Liver (tissue), 9 donors: ENCODE results near the gene HSDL2. TPM values are rescaled to one million over a fixed set of nuclear protein-coding genes. Genes with fewer than 3 reads are reported as not detected.

ENCODE experiments used
- DNase-seq: peaks from one replicate; pipeline ENCODE4 v3.0.0-alpha.2; 2017; ENCODE audit warnings: low spot score
- H3K27ac ChIP-seq, 2 donors: one replicate each; pipeline ENCODE4 v1.7.0; 2013; ENCODE audit warnings: inconsistent platforms in 2 of 2, low read length in 2 of 2, control low read depth in 1 of 2, low read depth in 1 of 2, mild to moderate bottlenecking in 1 of 2
- H3K27me3 ChIP-seq, 4 donors: one replicate each; pipeline versions ENCODE4 v1.6.1 to v1.7.0; 2013; ENCODE audit warnings: low read length in 3 of 4, inconsistent platforms in 1 of 4, mild to moderate bottlenecking in 1 of 4, moderate library complexity in 1 of 4; ENCODE audit not compliant: control insufficient read depth in 4 of 4, insufficient read depth in 4 of 4
- H3K36me3 ChIP-seq, 4 donors: one replicate each; pipeline versions ENCODE4 v1.6.1 to v1.7.0; 2013; ENCODE audit warnings: low read length in 3 of 4, mild to moderate bottlenecking in 3 of 4, low read depth in 1 of 4, moderate library complexity in 1 of 4; ENCODE audit not compliant: control insufficient read depth in 4 of 4, insufficient read depth in 3 of 4
- H3K4me1 ChIP-seq, 4 donors: one replicate each; pipeline versions ENCODE4 v1.6.1 to v1.7.0; 2013; ENCODE audit warnings: low read length in 3 of 4, mild to moderate bottlenecking in 3 of 4, moderate library complexity in 1 of 4; ENCODE audit not compliant: control insufficient read depth in 4 of 4, insufficient read depth in 4 of 4
- H3K4me3 ChIP-seq, 3 donors: one replicate each; pipeline versions ENCODE4 v1.6.1 to v1.7.0; 2013; ENCODE audit warnings: low read length in 3 of 3, control low read depth in 1 of 3, low read depth in 1 of 3, mild to moderate bottlenecking in 1 of 3
- H3K9ac ChIP-seq, 2 donors: one replicate each; pipeline ENCODE4 v1.7.0; 2013; ENCODE audit warnings: low read length in 2 of 2, mild to moderate bottlenecking in 2 of 2, moderate library complexity in 2 of 2, control low read depth in 1 of 2, low read depth in 1 of 2
- H3K9me3 ChIP-seq, 4 donors: one replicate each; pipeline versions ENCODE4 v1.6.1 to v1.7.0; 2013; ENCODE audit warnings: low read length in 3 of 4; ENCODE audit not compliant: control insufficient read depth in 4 of 4
- ATF3 ChIP-seq: IDR thresholded peaks from 2 replicates; pipeline ENCODE4 v1.6.1; 2016; ENCODE audit warnings: antibody characterized with exemption
- EGR1 ChIP-seq, 2 donors: IDR thresholded peaks; 2 replicates each; pipeline ENCODE4 v1.6.1; 2016 to 2018; ENCODE audit warnings: antibody characterized with exemption in 2 of 2, low read depth in 2 of 2
- FOXA1 ChIP-seq: IDR thresholded peaks from 2 replicates; pipeline ENCODE4 v1.6.1; 2016; ENCODE audit warnings: antibody characterized with exemption
- FOXA2 ChIP-seq: IDR thresholded peaks from 2 replicates; pipeline ENCODE4 v1.6.1; 2016; ENCODE audit warnings: antibody characterized with exemption
- GABPA ChIP-seq, 2 donors: IDR thresholded peaks in 1 of 2; conservative IDR thresholded peaks in 1 of 2; 2 replicates each; pipeline ENCODE4 v1.6.1; 2016; ENCODE audit warnings: antibody characterized with exemption in 2 of 2, mild to moderate bottlenecking in 1 of 2, moderate library complexity in 1 of 2
- HNF4A ChIP-seq, 2 donors: conservative IDR thresholded peaks; 2 replicates each; pipeline ENCODE4 v1.6.1; 2016; ENCODE audit warnings: antibody characterized with exemption in 2 of 2, mild to moderate bottlenecking in 2 of 2
- HNF4G ChIP-seq: IDR thresholded peaks from 2 replicates; pipeline ENCODE4 v1.6.1; 2016; ENCODE audit warnings: antibody characterized with exemption
- JUND ChIP-seq, 2 donors: IDR thresholded peaks; 2 replicates each; pipeline ENCODE4 v1.6.1; 2016; ENCODE audit warnings: antibody characterized with exemption in 2 of 2
- NR2F2 ChIP-seq: IDR thresholded peaks from 2 replicates; pipeline ENCODE4 v1.6.1; 2016; ENCODE audit warnings: antibody characterized with exemption
- RAD21 ChIP-seq, 2 donors: IDR thresholded peaks; 2 replicates each; pipeline ENCODE4 v1.6.1; 2016; ENCODE audit warnings: antibody characterized with exemption in 2 of 2, mild to moderate bottlenecking in 2 of 2
- REST ChIP-seq: IDR thresholded peaks from 2 replicates; pipeline ENCODE4 v1.6.1; 2016; ENCODE audit warnings: antibody characterized with exemption, mild to moderate bottlenecking
- RXRA ChIP-seq, 2 donors: IDR thresholded peaks; 2 replicates each; pipeline ENCODE4 v1.6.1; 2017 to 2018; ENCODE audit warnings: antibody characterized with exemption in 2 of 2, mild to moderate bottlenecking in 1 of 2
- SP1 ChIP-seq: IDR thresholded peaks from 2 replicates; pipeline ENCODE4 v1.6.1; 2018; ENCODE audit warnings: antibody characterized with exemption, mild to moderate bottlenecking
- TAF1 ChIP-seq: conservative IDR thresholded peaks from 2 replicates; pipeline ENCODE4 v1.6.1; 2016; ENCODE audit warnings: antibody characterized with exemption, mild to moderate bottlenecking
- YY1 ChIP-seq: IDR thresholded peaks from 2 replicates; pipeline ENCODE4 v1.6.1; 2016; ENCODE audit warnings: antibody characterized with exemption, mild to moderate bottlenecking
- ZBTB33 ChIP-seq: IDR thresholded peaks from 2 replicates; pipeline ENCODE4 v1.6.1; 2016; ENCODE audit warnings: antibody characterized with exemption
- WGBS: extraction: QIAGEN DNeasy Blood & Tissue Kit; methylation state at CpG from one replicate; pipeline ENCODE4 v1.1.7; 2013; 5-methylcytosine and 5-hydroxymethylcytosine counted together
- polyA plus RNA-seq, 2 donors: library from polyadenylated mRNA; stranded (reverse) in 1 of 2; unstranded in 1 of 2; fragments of 200-250 nt in 1 of 2; fragments of >200 nt in 1 of 2; fragmentation: Nextera tagmentation in 1 of 2; extraction: Ambion mirVana in 1 of 2; gene quantifications; one replicate each; pipeline versions ENCODE4 v1.2.1 to v1.2.3, GENCODE V29; 2013 to 2015
- total RNA-seq, 2 donors: library from RNA; depleted of rRNA; stranded (reverse); fragments of >200 nt; gene quantifications; one replicate each; pipeline ENCODE4 v1.2.3, GENCODE V29; 2014
- TF ChIP-seq, protein P1 (sequence below): IDR thresholded peaks from 2 replicates; pipeline ENCODE4 v1.6.1; 2016; ENCODE audit warnings: antibody characterized with exemption
- TF ChIP-seq, protein P2 (sequence below): fragments of 150-350 bp; IDR thresholded peaks from 2 replicates; pipeline ENCODE4 v1.5.1; 2017; ENCODE audit warnings: improper control_type of control experiment, low read depth, low read length; ENCODE audit not compliant: missing input control
- donor health status: healthy.
- donor health status: healthy.
- donor health status: healthy.
- donor health status: healthy.
- donor health status: healthy.

HSDL2 gene
- total and polyA plus RNA-seq, 4 donors = 26.1 to 135 (median 79.6) TPM

DNA sequence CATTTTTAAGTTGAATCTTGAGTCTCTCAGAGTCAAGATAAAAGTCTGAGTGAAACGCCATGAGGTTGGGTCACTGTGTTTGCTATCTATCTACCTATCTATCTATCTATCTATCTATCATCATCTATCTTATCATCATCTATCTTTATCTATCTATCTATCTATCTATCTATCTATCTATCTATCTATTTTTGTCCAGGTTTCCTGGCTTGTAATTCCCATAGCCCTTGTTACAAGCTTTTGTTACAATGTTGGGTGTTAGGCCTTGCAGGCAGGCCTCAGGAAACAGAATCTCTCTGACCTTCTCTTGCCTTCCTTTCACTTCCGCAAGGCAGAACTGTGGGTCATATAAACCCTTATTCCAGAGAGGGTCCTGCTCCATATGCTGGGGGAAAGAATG, 94.1 kb downstream of the HSDL2 start:
- H3K27ac ChIP-seq = no peak overlapping the region
- DNase-seq = no peak
- no peaks in the 10 kb centered on the region for H3K4me1 ChIP-seq
- H3K27me3 ChIP-seq = no peaks in the 10 kb centered on the region
- TF ChIP-seq, protein P1, sequence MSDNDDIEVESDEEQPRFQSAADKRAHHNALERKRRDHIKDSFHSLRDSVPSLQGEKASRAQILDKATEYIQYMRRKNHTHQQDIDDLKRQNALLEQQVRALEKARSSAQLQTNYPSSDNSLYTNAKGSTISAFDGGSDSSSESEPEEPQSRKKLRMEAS = no peak
- 98% methylated on average over 2 of the region's 2 CpGs for WGBS
- H3K9ac ChIP-seq = no peak overlapping the region
- H3K36me3 ChIP-seq = peaks cover under 1 to 32% (median 14%) of the 10 kb centered on the region in 4 donors
- H3K4me3 ChIP-seq = no peak overlapping the region
- H3K9me3 ChIP-seq = peaks cover 0 to 7% (median 5%) of the 10 kb centered on the region in 4 donors

GRCh38 chr9:112475318-112475717, 95.4 kb downstream of the HSDL2 start:
- 99% methylated on average over 1 of the region's 1 CpG for WGBS
- Histone ChIP-seq H3K36me3 (peaks cover 2 to 30% (median 13%) of the 10 kb centered on the region in 4 donors), H3K9me3 (peaks cover 0 to 7% (median 5%) of the 10 kb centered on the region in 4 donors), H3K27ac (no peak overlapping the region), H3K9ac (no peak overlapping the region), H3K4me1 (no peaks in the 10 kb centered on the region), H3K4me3 (no peak overlapping the region), H3K27me3 (no peaks in the 10 kb centered on the region)
- no peak for DNase-seq
- TF ChIP-seq ATF3 = no peak
- no peak for TF ChIP-seq JUND (IDR thresholded peaks at IDR 0.05)

DNA sequence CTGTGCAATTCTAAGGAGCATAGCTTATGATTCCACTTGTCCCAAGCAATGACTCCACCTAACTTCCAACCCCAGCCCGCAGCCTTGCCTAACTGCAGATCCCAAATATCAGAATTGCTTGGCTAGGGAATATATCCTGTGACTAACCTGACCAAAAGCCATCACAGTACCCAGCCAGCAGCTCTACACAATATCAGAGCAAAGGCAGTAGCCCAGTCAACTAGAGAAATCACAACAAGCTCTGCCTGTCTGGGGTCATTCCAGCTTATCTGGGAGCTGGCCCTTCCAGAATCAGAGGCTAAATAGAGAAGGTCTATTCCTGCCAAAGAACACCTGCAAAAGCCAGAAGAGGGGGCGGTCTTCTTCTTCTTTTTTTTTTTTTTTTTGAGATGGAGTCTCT, 97.4 kb downstream of the HSDL2 start:
- Histone ChIP-seq H3K9me3 (peaks cover 0 to 7% (median 5%) of the 10 kb centered on the region in 4 donors), H3K4me1 (no peaks in the 10 kb centered on the region), H3K36me3 (peaks cover 2 to 13% (median 9%) of the 10 kb centered on the region in 4 donors), H3K4me3 (no peak overlapping the region), H3K9ac (no peak overlapping the region), H3K27ac (no peak overlapping the region), H3K27me3 (no peaks in the 10 kb centered on the region)
- DNase-seq = no peak
- WGBS = 100% methylated on average over 2 of the region's 2 CpGs
- TF ChIP-seq REST (no peak), ZBTB33 (no peak), HNF4G (no peak), JUND (IDR thresholded peaks at IDR 0.05) (no peak), FOXA2 (no peak), NR2F2 (no peak), RAD21 (IDR thresholded peaks at IDR 0.05) (no peak), SP1 (no peak), FOXA1 (no peak), EGR1 (IDR thresholded peaks at IDR 0.05; ENCODE audit: low read depth in 2 of 2) (no peak), TAF1 (no peak), GABPA (IDR thresholded peaks at IDR 0.05 in 1 of 2, conservative IDR thresholded peaks at IDR 0.05 in 1 of 2) (no peak), YY1 (no peak), ATF3 (no peak), RXRA (IDR thresholded peaks at IDR 0.05) (no peak), HNF4A (conservative IDR thresholded peaks at IDR 0.05) (no peak)
- TF ChIP-seq, protein P1 = no peak
- TF ChIP-seq, protein P2, sequence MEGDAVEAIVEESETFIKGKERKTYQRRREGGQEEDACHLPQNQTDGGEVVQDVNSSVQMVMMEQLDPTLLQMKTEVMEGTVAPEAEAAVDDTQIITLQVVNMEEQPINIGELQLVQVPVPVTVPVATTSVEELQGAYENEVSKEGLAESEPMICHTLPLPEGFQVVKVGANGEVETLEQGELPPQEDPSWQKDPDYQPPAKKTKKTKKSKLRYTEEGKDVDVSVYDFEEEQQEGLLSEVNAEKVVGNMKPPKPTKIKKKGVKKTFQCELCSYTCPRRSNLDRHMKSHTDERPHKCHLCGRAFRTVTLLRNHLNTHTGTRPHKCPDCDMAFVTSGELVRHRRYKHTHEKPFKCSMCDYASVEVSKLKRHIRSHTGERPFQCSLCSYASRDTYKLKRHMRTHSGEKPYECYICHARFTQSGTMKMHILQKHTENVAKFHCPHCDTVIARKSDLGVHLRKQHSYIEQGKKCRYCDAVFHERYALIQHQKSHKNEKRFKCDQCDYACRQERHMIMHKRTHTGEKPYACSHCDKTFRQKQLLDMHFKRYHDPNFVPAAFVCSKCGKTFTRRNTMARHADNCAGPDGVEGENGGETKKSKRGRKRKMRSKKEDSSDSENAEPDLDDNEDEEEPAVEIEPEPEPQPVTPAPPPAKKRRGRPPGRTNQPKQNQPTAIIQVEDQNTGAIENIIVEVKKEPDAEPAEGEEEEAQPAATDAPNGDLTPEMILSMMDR = no peak
